Nucleus accumbens (tissue), 56 donors: ENCODE measurements around the gene VWC2L.

ENCODE experiments used
- DNase-seq, 56 donors: peaks; one replicate each; lab custom pipeline; 2025; lab: John Stamatoyannopoulos, UW

Gene VWC2L

DNA sequence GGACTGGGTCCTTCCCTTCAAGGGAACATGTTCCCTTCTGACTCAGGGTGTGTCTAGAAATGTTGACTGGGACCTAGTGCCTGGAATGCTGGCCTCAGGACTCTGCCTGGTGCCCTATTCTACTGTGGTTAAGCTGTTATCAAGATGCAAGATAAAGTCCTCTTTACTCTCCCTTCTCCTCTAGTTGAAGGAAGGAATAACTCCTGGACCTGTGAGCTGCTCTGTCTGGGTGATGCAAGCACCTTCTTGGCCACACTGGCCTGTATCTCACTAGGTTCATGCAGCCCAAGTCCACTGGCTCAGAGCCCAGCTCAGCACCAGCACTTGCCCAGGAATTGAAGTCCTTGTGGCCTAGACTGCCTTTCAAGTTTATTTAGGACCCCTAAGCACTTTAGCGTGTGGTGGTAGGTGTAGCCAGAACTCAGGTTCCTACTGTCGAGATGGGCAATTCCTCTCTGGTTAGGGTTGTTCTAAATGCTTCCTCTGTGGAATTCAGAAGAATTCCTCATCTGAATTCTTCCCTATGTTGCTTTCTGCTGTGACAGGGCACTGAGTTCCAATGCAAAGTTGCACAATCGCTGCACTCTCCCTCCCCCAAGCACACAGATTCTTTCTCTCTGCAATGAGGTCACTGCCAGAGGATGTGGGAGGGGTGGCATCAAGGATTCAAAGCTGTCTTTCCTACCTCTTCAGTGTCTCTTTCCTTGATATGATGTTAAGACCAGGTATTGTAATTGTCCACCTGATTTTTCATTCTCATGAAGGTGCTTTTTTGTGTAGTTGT lies 54.7 kb downstream of the VWC2L start:
- DNase-seq, result no peak

DNA sequence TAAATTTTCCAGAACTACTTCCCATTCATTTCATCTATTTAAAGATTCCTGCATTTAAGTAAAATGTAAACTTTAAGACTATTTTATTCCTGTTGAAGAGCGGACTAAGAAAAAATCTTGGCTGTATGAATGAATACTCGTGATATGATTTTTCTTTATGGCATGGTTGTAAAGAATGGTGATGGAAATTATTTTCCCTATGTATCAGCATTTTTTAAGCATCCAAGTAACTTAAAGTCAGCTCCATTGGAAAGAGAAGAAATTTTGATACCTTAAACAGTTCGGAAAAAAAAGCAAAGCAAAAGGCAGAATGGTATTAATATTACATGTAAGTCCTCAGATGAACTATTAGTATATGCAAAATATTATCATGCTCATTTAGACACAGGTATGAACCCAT lies 58.9 kb downstream of the VWC2L start:
- no peak for DNase-seq

DNA sequence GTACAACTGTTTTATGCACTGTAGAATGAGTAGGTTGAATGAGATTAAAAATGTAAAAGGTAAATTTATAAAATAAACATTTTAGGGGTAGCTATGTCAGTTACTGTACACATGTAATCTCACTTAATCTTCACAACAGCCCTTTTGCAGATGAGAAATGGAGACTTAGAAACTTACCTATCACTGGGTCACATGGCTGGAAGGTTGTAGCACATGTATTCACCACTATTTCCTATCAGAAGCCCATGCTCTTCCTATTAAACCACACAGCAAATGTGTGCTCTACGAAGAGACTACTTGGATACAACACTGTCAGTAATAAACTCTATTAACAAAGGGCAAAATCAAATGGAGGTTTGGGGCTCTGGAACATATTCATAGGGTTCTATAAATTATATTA lies 60.5 kb downstream of the VWC2L start:
- no peak for DNase-seq

GRCh38 chr2:214471990-214472389 lies 61.1 kb downstream of the VWC2L start:
- no peak for DNase-seq

DNA sequence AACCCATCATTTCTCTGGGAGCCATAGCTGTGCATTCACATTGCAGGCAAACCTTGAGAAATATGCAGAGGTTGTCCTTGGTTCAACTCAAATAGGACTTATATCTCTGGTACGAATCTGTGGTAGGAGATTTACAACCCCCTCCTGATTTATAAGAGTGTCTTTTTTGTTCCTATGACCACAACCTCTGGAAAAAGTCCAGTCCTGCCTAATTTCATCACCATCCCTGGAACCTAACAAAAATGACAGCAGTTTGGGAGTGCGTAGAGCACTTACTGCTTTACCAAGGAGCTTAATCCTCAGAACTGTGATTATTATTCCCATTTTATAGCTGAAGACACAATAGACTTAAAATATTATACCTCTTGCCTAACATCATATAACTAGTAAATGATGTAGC lies 66.5 kb downstream of the VWC2L start:
- no peak for DNase-seq

DNA sequence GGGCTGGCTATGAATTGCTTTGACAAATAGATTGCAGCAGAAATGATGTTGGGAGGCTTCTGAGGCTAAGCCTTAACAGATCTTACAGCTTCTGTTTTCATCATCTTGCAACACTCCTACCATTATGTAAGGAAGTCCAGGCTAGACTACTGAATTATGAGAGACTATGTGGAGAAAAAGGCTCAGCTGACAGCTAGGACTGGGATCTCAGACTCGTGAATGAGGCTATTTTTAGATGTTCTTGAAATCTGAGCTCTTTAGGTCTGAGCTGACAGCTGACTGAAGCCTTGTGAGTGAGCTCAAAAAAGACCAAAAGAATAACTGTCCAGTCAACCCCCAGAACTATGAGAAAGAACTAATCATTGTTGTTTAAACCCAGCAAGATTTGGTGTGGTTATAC lies 70.3 kb downstream of the VWC2L start:
- peak in 6 of 56 donors; percentile 3 to 32 (median 17) for DNase-seq

- DNase-seq, result peak in 24 of 56 donors; percentile 1 to 48 (median 13)
Observed at GRCh38 chr2:214482728-214483127, 71.9 kb downstream of the VWC2L start.

DNA sequence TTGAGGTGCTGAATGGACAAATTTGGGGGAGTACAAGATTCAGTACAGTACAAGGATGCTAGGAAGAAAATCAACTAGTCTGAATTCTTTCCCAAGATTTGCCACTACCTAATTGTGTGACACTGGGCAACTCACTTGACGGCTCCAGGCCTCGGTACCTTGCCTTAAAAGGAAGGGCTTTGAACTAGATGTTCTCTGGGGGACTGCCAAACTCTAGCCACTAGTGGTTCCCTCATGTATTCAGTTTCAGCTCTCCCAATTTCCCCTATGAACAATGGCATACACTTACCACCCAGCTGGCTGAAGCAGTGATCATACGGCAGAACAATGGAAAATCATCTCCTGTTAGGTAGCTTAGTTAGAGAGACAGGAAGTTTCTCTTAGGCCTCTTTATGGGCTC lies 73.4 kb downstream of the VWC2L start:
- DNase-seq, result peak in 3 of 56 donors; percentile 3 to 5 (median 4)

DNA sequence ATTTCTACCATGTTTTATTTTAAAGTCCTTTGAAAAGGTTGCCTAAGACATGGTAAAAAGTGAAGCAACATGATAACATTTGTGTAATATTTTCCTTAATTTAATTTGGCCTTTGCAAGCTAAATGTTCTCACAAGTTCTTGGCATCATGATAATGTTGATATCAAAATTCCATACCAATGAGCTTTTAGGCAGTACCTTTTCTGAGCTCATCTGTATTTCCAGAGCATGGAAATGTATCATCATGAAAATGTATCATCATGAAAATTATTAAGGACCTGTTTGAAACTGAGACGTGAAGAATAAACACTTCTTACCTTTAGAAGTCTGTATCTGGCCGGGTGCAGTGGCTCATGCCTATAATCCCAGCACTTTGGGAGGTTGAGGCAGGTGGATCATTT lies 73.8 kb downstream of the VWC2L start:
- DNase-seq, result no peak

GRCh38 chr2:214489181-214489580 lies 78.3 kb downstream of the VWC2L start:
- DNase-seq, result no peak

DNA sequence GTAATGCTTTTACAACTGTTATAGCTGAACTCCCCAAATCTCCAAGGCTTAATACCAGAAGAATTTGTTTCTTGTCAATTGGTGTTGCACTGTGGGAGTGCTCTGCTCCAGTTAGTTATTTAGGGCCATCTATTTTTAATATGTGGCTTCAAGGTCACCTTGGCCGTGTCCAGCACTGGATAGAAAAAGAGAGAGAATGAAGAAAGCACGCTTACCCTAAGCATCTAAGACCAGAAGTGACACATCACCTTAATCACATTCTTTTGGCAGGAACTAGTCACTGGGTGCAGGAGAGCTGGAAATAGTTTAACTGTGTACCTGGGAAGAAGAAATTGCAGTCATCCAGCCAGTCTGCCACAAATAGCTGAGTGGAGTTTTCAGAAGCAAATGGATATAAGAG lies 78.8 kb downstream of the VWC2L start:
- no peak for DNase-seq

- no peak for DNase-seq
Observed at GRCh38 chr2:214492152-214492551, 81.3 kb downstream of the VWC2L start.

DNA sequence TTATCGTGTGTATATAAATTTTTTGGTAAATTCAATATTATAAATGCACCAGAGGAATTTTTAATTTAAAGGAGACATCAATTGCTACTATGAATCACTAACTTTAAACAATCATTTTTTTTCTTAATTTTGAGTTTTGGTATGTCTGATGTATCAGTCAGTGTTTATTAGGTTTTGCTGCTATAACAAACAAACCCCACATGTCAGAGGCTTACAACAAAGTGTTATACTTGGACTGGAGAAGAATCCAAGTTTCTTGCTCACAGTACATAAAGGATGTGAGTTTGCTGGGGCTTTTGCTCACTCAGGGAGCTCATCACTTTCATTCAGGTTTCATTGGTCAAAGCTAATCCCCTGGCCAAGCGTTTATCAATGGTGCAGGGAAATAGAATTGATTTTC lies 81.8 kb downstream of the VWC2L start:
- DNase-seq, result no peak

DNA sequence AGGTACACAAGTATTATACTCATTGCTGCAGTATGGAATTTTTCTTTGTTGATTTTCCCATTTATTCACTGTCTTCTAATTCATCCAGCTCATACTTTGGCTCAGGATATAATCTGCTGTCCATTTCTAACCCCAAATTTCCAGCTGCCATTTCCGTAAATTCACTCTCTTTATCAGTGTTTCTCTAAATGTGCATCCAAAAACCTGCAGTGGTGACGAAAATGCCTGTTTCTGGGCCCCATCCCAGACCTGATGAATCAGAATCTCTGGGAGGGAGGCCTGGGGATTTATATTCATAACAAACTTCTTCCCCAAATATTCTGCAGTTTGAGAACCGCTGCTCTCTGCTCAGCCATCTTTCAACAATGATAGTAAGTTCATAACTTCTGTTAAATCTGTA lies 86.6 kb downstream of the VWC2L start:
- DNase-seq, result no peak

DNA sequence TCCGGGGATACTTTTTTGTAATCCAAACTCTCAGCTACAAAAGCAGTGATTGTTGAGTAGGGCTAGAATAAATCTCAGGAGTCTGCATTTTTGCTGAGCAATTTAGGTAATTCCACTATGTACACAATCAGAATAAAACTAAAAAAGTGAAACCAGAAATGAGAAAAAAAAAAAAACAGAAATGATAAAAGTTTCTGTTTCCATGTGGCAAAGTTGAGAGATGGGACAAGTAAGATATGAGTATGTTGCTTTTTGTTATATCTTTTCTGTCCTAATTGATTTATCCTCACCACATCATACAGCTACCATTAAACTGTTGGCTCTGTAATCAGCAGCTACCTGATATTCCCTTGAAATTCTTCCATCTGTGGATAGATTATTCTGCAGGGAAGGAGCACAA lies 92.7 kb downstream of the VWC2L start:
- DNase-seq, result no peak

DNA sequence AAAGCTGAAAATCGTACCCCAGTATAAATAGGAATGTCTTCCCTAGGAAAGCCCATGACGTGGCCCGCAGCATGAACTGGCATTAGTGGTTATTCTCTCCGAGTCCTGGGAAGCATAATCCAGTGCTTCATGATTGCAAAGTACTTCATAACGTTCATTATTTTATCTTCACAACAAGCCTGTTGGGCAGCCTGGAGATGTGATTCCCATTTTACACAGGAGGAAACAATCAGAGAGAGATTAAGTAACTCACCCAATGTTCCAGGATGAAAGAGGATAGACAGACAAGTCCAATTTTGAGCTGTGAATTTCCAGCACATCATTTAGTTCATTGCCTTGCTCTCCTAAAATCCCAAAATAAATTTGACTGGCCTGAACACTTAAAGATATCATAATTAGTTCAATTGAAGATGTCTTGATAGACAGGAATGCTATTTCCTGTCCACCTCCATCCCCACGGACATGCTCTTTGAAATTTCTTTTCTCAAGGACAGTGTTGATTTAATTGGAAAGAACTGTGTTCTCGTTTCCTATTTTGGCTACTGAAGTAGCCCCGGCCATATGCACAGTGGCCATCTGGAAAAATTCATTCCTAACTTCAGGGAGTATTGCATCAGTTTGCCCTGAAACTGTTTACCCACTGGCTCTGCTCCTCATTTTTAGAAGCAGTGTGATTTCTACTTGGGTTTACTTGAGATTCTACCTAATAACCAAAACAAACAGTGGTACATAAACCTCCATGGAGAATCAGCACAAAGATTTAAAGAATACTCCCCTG lies 93.9 kb downstream of the VWC2L start:
- DNase-seq, result no peak

DNA sequence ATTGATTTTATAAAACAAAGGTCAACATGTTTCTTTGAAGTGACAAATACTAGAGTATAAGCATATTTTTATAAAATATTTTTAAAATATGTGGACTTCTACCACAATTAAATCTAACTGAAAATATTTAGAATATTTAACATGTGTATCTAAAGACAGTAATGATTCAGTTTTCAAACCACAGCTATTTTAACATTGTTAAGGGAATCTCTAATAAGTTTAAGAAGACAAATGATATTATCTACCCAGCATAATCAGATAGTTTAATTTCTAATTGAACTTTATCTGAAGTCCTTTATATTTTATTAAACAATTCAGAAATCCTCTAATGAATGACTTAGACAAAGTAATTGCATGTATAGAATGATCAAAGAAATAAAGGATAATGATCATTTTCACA lies 96.2 kb downstream of the VWC2L start:
- DNase-seq, result no peak

DNA sequence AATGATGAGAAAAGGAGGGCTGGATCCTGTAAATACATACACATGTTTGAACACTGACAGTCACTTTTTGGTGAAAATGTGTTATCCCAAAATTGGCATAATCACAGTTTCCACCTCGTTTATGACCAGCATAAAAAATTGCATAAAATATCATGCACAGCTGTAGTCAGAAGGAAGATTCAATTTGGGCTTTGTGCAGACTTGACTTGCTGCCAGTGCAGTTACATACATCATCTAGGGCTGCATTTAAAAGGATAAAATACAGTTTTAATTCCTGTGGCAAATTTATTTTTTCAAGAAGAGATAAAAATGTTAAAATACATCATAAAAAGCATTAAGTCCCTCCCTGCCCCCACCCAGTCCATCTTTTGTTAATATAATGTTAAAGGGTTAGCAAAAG lies 103.8 kb downstream of the VWC2L start:
- DNase-seq, result no peak

DNA sequence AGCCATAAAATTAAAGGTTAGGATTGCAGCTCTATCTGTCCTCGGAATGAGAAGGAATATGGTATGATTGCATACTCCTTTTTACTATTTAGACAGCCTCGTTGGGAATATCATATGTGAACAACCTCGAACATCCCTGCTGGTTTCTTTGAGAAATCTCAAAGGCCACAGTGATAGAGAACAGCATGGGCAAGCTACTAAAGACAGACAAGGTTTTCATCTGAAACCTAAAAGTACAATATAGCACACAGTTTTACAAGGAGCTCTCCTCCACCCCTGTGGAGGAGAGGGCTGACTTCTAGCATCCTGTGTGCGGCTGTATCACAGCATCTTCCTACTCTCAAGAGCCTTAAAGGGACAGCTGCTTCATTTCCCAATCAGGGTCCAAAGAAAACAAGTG lies 104.3 kb downstream of the VWC2L start:
- DNase-seq, result no peak

- no peak for DNase-seq
Observed at GRCh38 chr2:214519258-214519818, 108.5 kb downstream of the VWC2L start.

DNA sequence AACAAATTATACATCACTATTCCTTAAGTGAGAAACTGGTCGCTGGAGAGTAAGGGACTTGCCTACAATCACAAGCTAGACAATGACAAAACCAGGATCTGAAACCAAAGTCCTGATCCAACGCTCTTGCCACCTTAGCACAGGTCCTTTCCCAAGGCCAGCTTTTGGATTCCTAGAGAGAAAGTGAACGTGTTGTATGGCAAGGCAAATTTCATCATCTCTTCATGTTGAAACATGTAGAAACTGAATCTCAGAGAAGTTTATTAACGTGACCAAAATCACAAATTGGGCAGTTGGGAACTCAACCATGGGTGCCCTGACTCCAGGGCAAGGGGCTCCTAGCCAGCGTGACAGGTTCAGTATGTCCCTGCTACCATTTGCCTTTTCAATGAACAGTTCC lies 118.2 kb downstream of the VWC2L start:
- DNase-seq, result no peak

DNA sequence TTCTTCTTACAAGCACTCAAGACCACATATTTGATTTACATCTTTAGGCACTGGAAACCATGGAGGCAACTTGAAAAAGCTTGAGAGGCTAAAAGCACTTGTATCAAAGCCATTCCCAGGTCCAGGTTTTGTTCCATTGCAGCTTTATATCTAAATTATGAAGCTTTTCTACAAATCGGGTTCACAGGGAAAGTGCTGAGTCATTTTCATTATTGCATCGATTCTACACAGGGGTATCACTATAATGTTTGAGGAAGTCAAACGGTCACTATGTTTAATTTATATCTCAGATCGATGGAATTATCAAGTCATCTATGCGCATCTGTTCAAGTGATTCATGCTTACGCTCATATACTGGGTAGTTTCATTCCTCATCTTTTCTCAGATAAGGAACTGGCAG lies 118.7 kb downstream of the VWC2L start:
- DNase-seq, result no peak
